ENCODE measurements around the gene SLC26A1. TPM values are rescaled to one million over a fixed set of nuclear protein-coding genes. Genes with fewer than 3 reads are reported as not detected.

Gene SLC26A1
- total RNA-seq, 1 donor from 2014 or later, result 0.75 TPM

- Mint-ChIP-seq H3K9me3 (ENCODE audit: low read depth) (peaks cover 3% of the 10 kb centered on the region), H3K4me1 (ENCODE audit: low read depth) (peaks cover 14% of the 10 kb centered on the region), H3K4me3 (ENCODE audit: unreplicated experiment) (peak within 1 kb of the TSS; percentile 73), H3K27me3 (ENCODE audit: low read depth) (peaks cover 7% of the 10 kb centered on the region), H3K27ac (ENCODE audit: unreplicated experiment) (peak within 1 kb of the TSS; percentile 91), H3K36me3 (ENCODE audit: low read depth) (peaks cover 4% of the 10 kb centered on the region)
- DNase-seq (ENCODE audit: low spot score), result no peak
- no peak for TF ChIP-seq CTCF (IDR thresholded peaks at IDR 0.05)
These were observed 17.9 kb upstream of the SLC26A1 start, which contains the start of gene FGFRL1 for GRCh38 chr4:1011022-1011665. Gene FGFRL1 (plus strand): TSS chr4:1011626. CDS start chr4:1012486, 860 bp downstream.

GRCh38 chr4:1010395-1011021 is 17.3 kb upstream of the SLC26A1 start:
- DNase-seq (ENCODE audit: low spot score), result no peak

GRCh38 chr4:1009542-1010394 is 16.6 kb upstream of the SLC26A1 start:
- peak overlapping the region; percentile 73 for H3K4me3 Mint-ChIP-seq (ENCODE audit: unreplicated experiment)
- peaks cover 3% of the 10 kb centered on the region for H3K9me3 Mint-ChIP-seq (ENCODE audit: low read depth)
- DNase-seq (ENCODE audit: low spot score), result no peak
- TF ChIP-seq CTCF (IDR thresholded peaks at IDR 0.05), result peak; percentile 55
- peaks cover 4% of the 10 kb centered on the region for H3K36me3 Mint-ChIP-seq (ENCODE audit: low read depth)
- H3K27me3 Mint-ChIP-seq (ENCODE audit: low read depth), result peaks cover 8% of the 10 kb centered on the region
- H3K4me1 Mint-ChIP-seq (ENCODE audit: low read depth), result peaks cover 14% of the 10 kb centered on the region
- H3K27ac Mint-ChIP-seq (ENCODE audit: unreplicated experiment), result peak overlapping the region; percentile 80

More at GRCh38 chr4:1010395-1011021, 17.3 kb upstream of the SLC26A1 start:
- Mint-ChIP-seq H3K36me3 (ENCODE audit: low read depth) (peaks cover 4% of the 10 kb centered on the region), H3K4me1 (ENCODE audit: low read depth) (peaks cover 14% of the 10 kb centered on the region), H3K9me3 (ENCODE audit: low read depth) (peaks cover 3% of the 10 kb centered on the region), H3K27me3 (ENCODE audit: low read depth) (peaks cover 7% of the 10 kb centered on the region), H3K27ac (ENCODE audit: unreplicated experiment) (peak overlapping the region; percentile 91), H3K4me3 (ENCODE audit: unreplicated experiment) (peak overlapping the region; percentile 73)
- no peak for TF ChIP-seq CTCF (IDR thresholded peaks at IDR 0.05)

- H3K27ac Mint-ChIP-seq (ENCODE audit: unreplicated experiment), result no peak overlapping the region
- H3K9me3 Mint-ChIP-seq (ENCODE audit: low read depth), result peaks cover 3% of the 10 kb centered on the region
- peaks cover 9% of the 10 kb centered on the region for H3K27me3 Mint-ChIP-seq (ENCODE audit: low read depth)
- peak overlapping the region; percentile 68 for H3K4me3 Mint-ChIP-seq (ENCODE audit: unreplicated experiment)
- DNase-seq (ENCODE audit: low spot score), result no peak
- H3K4me1 Mint-ChIP-seq (ENCODE audit: low read depth), result peaks cover 11% of the 10 kb centered on the region
- H3K36me3 Mint-ChIP-seq (ENCODE audit: low read depth), result peaks cover 5% of the 10 kb centered on the region
- TF ChIP-seq CTCF (IDR thresholded peaks at IDR 0.05), result no peak
These were observed 15.8 kb upstream of the SLC26A1 start for GRCh38 chr4:1008840-1009541.

Data from chondrocyte (in vitro differentiated cells).